ENCODE results near the gene GBX1. TPM values are rescaled to one million over a fixed set of nuclear protein-coding genes. Genes with fewer than 3 reads are reported as not detected.

Gene GBX1
- total RNA-seq, 4 donors from 2014 or later, result not detected

GRCh38 chr7:151115121-151115835, 52.2 kb downstream of the GBX1 start:
- H3K27ac ChIP-seq, result peak overlapping the region; percentile 87
- DNase-seq (ENCODE audit: low spot score in 2 of 2), result no peak
- H3K4me1 ChIP-seq, result peaks cover 54% of the 10 kb centered on the region
- no peaks in the 10 kb centered on the region for H3K27me3 ChIP-seq
- 1% methylated on average over 25 of the region's 114 CpGs for WGBS
- peaks cover 27% of the 10 kb centered on the region for H3K36me3 ChIP-seq
- no peaks in the 10 kb centered on the region for H3K9me3 ChIP-seq
- no peak for TF ChIP-seq CTCF (IDR thresholded peaks at IDR 0.05)
- TF ChIP-seq POLR2AphosphoS5 (IDR thresholded peaks at IDR 0.05), result no peak
- TF ChIP-seq POLR2A (IDR thresholded peaks at IDR 0.05), result no peak
- TF ChIP-seq EP300 (IDR thresholded peaks at IDR 0.05), result no peak
- peak overlapping the region; percentile 55 for H3K4me3 ChIP-seq

GRCh38 chr7:151114151-151115090, 53.1 kb downstream of the GBX1 start:
- no peak for DNase-seq (ENCODE audit: low spot score in 2 of 2)
- peaks cover 19% of the 10 kb centered on the region for H3K36me3 ChIP-seq
- peaks cover 60% of the 10 kb centered on the region for H3K4me1 ChIP-seq
- H3K9me3 ChIP-seq, result no peaks in the 10 kb centered on the region
- peak overlapping the region; percentile 87 for H3K27ac ChIP-seq
- WGBS, result 81% methylated on average over 10 of the region's 101 CpGs
- H3K27me3 ChIP-seq, result no peaks in the 10 kb centered on the region
- TF ChIP-seq EP300 (IDR thresholded peaks at IDR 0.05) (no peak), POLR2AphosphoS5 (IDR thresholded peaks at IDR 0.05) (no peak), POLR2A (IDR thresholded peaks at IDR 0.05) (no peak), CTCF (IDR thresholded peaks at IDR 0.05) (no peak)
- peak overlapping the region; percentile 55 for H3K4me3 ChIP-seq

- H3K27me3 ChIP-seq, result no peaks in the 10 kb centered on the region
- H3K9me3 ChIP-seq, result no peaks in the 10 kb centered on the region
- TF ChIP-seq POLR2A (IDR thresholded peaks at IDR 0.05) (no peak), EP300 (IDR thresholded peaks at IDR 0.05) (no peak), CTCF (IDR thresholded peaks at IDR 0.05) (no peak), POLR2AphosphoS5 (IDR thresholded peaks at IDR 0.05) (no peak)
- peak overlapping the region; percentile 78 for H3K27ac ChIP-seq
- peaks cover 64% of the 10 kb centered on the region for H3K4me1 ChIP-seq
- peak overlapping the region; percentile 55 for H3K4me3 ChIP-seq
- peaks cover 10% of the 10 kb centered on the region for H3K36me3 ChIP-seq
- WGBS, result 58% methylated on average over 9 of the region's 13 CpGs
- no peak for DNase-seq (ENCODE audit: low spot score in 2 of 2)
Observed at GRCh38 chr7:151113344-151114150, 53.9 kb downstream of the GBX1 start.

- no peak overlapping the region for H3K27ac ChIP-seq
- H3K36me3 ChIP-seq, result no peaks in the 10 kb centered on the region
- DNase-seq (ENCODE audit: low spot score in 2 of 2), result peak in 1 of 2 donors; percentile 83
- no peaks in the 10 kb centered on the region for H3K27me3 ChIP-seq
- WGBS, result 43% methylated on average over 9 of the region's 20 CpGs
- TF ChIP-seq POLR2AphosphoS5 (IDR thresholded peaks at IDR 0.05) (no peak), CTCF (IDR thresholded peaks at IDR 0.05) (peak; percentile 81 to 87)
- H3K4me3 ChIP-seq, result no peak overlapping the region
- peaks cover 42% of the 10 kb centered on the region for H3K4me1 ChIP-seq
- no peaks in the 10 kb centered on the region for H3K9me3 ChIP-seq
Observed at GRCh38 chr7:151110941-151111645, 56.4 kb downstream of the GBX1 start.

Measured in suprapubic skin (tissue), 4 donors.